ENCODE data around the gene ADORA1.
A peak's percentile ranks its signal among the peaks of the same experiment; 100 is the strongest.

The ADORA1 gene

GRCh38 chr1:203161703-203162102 lies 34.2 kb downstream of the ADORA1 start:
- no peak for DNase-seq

- no peak for DNase-seq
Observed at GRCh38 chr1:203162403-203162802, 34.9 kb downstream of the ADORA1 start.

GRCh38 chr1:203163891-203164635 lies 36.5 kb downstream of the ADORA1 start:
- no peak for DNase-seq

- DNase-seq, result no peak
Observed at GRCh38 chr1:203165101-203165799, 37.7 kb downstream of the ADORA1 start.

GRCh38 chr1:203165800-203166161 lies 38.3 kb downstream of the ADORA1 start:
- DNase-seq, result no peak

- no peak for DNase-seq
Observed at GRCh38 chr1:203166192-203166940, 38.8 kb downstream of the ADORA1 start.

- no peak for DNase-seq
Observed at GRCh38 chr1:203167026-203167912, 39.7 kb downstream of the ADORA1 start.

- DNase-seq, result no peak
Observed at GRCh38 chr1:203167913-203168200, 40.3 kb downstream of the ADORA1 start.

GRCh38 chr1:203168256-203168786 lies 40.8 kb downstream of the ADORA1 start:
- no peak for DNase-seq

- DNase-seq, result no peak
Observed at GRCh38 chr1:203168991-203169390, 41.5 kb downstream of the ADORA1 start.

- DNase-seq, result no peak
Observed at GRCh38 chr1:203169770-203170520, 42.4 kb downstream of the ADORA1 start.

GRCh38 chr1:203170625-203171330 lies 43.3 kb downstream of the ADORA1 start:
- DNase-seq, result no peak

- DNase-seq, result no peak
Observed at GRCh38 chr1:203171341-203172183, 44.0 kb downstream of the ADORA1 start.

GRCh38 chr1:203172184-203173010 lies 44.9 kb downstream of the ADORA1 start:
- DNase-seq, result peak; percentile 88

- DNase-seq, result no peak
Observed at GRCh38 chr1:203173011-203173555, 45.6 kb downstream of the ADORA1 start.

- DNase-seq, result no peak
Observed at GRCh38 chr1:203173566-203173965, 46.0 kb downstream of the ADORA1 start.

- no peak for DNase-seq
Observed at GRCh38 chr1:203174324-203174985, 46.9 kb downstream of the ADORA1 start.

GRCh38 chr1:203175237-203175826 lies 47.8 kb downstream of the ADORA1 start, which contains the start of gene MYBPH:
MYBPH (minus strand) TSS chr1:203175826; CDS start chr1:203175755, 71 bp downstream.
- no peak for DNase-seq
